Kidney capillary endothelial cell (primary cell): Measurements from ENCODE around the gene SLC2A6.

Experiments
- DNase-seq: peaks from one replicate; pipeline ENCODE4 v3.0.0-alpha.2; 2018; ENCODE audit warnings: low spot score

Gene SLC2A6

DNA sequence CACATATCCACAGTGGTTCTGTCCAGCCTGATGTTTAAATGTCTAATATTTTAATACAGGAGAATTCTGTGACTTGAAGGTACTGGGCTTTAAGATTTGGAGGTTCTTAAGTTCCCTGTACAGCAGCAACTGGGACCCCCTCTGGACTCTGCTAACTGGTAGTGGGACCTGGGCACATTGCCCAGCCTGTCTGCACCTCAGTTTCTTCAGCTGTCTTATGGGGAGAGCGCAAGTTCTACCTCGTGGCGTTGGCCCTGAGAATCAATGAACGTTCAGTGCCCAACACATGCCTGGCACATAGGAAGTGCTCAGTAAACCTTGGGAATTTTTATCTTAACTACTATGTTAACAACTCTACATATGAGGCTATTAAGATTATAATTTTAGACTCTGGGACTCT is 1.4 kb downstream of the SLC2A6 start:
- no peak for DNase-seq

DNA sequence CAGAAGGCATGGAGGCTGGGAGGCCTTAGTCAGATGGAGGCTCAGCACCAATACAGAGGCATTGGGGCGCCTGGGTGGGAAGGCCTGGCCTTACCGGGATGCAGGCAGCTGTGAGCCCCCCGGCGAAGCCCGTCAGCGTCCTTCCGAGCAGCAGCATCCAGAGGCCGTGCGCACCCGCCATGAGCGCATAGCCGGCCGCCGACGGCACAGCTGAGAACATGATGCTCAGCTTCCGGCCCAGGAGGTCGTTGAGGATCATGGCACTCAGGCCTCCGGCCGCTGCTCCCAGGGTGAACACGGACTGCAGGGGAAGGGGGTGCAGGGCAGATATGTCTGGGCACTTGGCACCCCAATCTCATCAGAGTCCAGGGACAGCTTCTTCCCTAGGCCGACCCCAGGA is 2.0 kb downstream of the SLC2A6 start:
- no peak for DNase-seq

GRCh38 chr9:133476036-133476931 is 2.6 kb downstream of the SLC2A6 start:
- no peak for DNase-seq

GRCh38 chr9:133475292-133476012 is 3.4 kb downstream of the SLC2A6 start:
- no peak for DNase-seq

GRCh38 chr9:133474853-133475252 is 4.0 kb downstream of the SLC2A6 start:
- no peak for DNase-seq

- DNase-seq = no peak
These were observed 4.7 kb downstream of the SLC2A6 start for GRCh38 chr9:133474215-133474614.

- DNase-seq = no peak
These were observed 5.2 kb downstream of the SLC2A6 start for GRCh38 chr9:133473743-133474142.

DNA sequence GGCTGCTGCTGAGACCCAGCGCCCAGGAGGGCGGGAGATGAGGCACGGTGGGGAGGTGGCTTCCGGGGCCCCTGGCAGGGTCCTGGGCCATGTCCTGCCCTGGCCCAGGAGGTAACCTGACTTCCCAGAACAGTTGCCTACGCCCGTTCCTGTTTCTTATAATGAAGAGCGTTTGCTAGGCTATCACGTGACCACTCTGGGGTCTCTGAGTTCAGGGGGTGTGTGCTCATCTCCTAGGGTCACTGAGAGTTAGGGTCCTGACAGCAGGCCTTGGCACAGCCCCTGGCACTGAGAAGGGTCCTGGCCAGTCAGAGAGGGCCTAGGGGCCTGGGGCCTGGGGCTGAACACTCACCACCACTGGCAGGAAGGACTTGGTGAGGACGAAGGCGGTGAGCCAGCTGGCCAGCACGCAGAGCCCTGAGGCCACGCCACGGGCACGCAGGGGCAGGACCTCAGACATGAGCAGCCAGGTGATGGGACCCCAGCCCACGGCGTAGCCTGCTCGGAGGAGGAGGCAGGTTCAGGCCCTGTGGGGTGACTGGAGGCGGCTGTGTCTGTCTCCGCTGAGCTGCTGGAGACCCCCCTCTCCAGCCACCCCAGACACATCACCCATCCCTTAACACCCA is 6.0 kb downstream of the SLC2A6 start:
- DNase-seq = no peak

- no peak for DNase-seq
These were observed 6.6 kb downstream of the SLC2A6 start for GRCh38 chr9:133472277-133472645.

- no peak for DNase-seq
These were observed 7.2 kb downstream of the SLC2A6 start for GRCh38 chr9:133471551-133472276.

DNA sequence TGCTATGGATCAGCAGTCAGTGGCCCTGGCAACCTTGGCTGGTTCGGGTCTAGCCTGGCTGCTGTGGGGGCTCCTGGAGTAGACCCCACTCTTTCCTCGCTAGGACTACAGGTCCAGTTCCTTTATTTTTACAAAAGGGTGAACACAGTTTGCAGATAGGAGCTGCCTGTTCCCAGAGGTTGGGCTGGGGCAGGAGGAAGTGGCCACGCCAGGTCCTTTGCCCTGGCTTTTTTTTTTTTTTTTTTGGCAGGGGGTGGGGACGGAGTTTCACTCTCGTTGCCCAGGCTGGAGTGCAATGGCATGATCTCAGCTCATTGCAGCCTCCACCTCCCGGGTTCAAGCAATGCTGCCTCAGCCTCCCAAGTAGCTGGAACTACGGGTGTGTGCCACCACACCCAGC is 7.9 kb downstream of the SLC2A6 start:
- DNase-seq = no peak

DNA sequence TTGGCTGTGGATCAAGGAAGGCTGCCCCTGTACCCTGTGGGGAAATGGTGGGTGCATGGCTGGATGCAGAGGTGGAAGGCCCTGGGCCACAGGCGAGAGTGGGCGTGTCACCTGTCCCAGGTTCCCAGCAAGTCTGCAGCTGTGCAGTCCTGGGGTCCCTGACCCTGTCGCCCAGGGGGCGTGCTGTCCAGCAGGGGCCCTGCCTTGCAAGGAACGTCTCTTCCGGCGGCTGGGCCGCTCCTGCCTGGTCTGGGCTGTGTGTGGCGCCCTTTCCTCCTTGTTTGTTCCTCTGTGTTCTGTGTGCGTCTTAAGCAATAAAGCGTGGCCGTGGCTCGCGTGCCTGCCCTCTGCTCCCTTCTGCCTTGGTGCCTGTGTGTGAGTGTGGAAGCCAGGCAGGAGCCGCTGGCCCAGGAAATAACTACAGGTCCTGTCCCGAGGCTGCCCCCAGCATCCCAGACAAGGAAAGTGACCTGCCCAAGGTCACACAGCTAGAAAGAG is 8.4 kb downstream of the SLC2A6 start:
- no peak for DNase-seq

GRCh38 chr9:133468777-133469421 is 10.0 kb downstream of the SLC2A6 start:
- DNase-seq = no peak

DNA sequence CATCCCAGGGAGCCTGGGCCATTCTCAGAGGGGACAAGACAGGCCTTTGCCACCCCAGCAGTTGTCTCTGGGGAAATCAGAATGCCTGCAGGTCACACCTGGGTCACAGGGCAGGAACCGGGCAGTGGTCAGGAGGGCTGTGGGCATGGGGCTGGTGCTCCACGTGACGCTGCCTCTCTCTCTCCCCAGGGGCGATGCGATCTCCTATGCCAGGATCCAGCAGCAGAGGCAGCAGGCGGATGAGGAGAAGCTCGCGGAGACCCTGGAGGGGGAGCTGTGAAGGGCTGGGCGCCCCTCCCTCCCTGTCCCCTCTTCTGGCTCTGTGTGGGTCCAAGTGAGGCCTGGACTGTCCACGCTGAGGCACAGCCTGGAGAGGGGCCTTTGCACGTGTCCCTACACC is 10.5 kb downstream of the SLC2A6 start:
- no peak for DNase-seq

- no peak for DNase-seq
These were observed 11.8 kb downstream of the SLC2A6 start for GRCh38 chr9:133467101-133467500.

DNA sequence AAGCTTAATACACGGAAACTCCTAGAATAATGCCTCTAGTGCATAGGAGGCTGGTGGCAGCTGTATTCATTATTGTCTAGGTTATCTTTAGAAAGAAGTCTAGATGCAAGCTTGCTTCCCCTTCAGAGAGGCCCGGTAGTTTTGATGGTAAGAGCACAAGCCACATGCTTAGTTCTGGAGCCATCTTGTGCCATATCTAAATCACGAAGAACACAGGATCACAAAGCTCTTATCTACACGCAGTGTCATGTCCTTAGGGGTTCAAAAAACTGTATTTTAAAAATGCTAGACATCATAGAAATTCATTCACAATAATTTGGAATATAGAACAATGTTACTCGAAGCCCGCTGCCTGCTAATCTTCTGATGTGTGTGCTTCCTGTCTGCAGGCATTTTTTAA is 12.9 kb downstream of the SLC2A6 start:
- no peak for DNase-seq

DNA sequence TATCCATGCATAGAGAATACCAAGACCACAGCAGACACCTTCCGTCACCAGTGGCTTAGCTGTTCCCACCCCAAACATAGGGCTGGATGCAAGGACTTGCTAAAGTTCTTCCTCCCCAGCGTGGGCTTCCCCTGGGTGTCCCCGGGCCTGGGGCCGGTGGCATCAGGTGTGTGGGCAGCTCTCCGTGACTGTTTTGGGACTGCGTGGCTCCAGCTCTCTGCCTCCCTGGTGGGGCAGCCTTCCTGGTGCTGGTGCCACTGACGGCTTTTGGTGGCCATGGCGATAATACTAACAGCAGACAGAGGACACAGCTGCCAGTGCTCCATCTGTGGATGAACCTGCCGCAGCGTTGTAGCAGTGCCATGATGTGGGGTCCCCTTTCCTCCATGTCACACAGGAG is 14.3 kb downstream of the SLC2A6 start:
- no peak for DNase-seq

DNA sequence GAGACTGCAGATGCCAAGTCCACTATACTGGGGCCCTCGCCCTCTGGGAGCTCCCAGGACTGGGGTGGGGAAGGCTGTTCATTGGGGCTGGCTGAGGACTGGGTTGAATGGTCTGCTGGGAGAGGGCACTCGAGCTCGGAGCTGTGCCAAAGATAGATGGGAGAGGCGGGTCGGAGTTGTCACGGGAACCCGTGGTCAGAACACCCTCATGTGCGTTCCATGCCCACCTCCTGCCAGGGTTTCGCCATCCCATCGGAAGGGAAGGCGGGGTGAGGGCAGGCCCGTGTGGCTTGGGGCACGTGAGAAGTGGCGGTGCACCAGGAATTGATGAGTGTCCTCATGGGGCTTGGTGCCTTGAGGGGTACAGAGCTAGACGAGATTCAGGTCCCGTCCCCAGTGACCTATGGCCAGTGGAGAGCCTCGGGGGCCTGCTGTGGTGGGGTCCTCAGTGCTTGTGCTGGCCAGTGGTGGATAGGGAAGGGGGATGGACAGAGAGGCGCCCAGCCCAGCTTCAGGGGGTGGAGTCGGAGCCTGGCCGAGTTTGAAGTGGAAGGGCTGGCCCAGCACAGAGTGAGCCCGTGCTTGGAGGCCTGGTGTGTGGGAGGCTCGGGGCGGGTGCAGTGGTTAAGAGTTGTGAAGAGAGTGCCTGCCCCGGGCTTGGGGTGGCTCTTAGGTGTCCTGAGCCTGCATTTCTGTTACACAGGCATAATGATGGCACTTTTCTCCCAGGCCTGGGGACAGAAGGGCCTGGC is 14.9 kb downstream of the SLC2A6 start:
- no peak for DNase-seq

GRCh38 chr9:133463234-133463863 is 15.6 kb downstream of the SLC2A6 start:
- DNase-seq = no peak

GRCh38 chr9:133461975-133462374 is 16.9 kb downstream of the SLC2A6 start:
- no peak for DNase-seq
